HG03432 (cell line): Measurements from ENCODE around the gene OPTN.
"Not testable (repeated sequence)": the region's sequence is repeated elsewhere in the genome, so short reads cannot be mapped to it uniquely, and the experiment has no call there.

Source experiments
- ATAC-seq: cut with Tn5 transposase; IDR thresholded peaks from one replicate; pipeline ENCODE4 v1.9.1; 2021; ENCODE audit warnings: mild to moderate bottlenecking, moderate library complexity; ENCODE audit not compliant: unreplicated experiment

OPTN gene

GRCh38 chr10:13118784-13119410 is 18.9 kb downstream of the OPTN start:
- ATAC-seq: no peak

DNA sequence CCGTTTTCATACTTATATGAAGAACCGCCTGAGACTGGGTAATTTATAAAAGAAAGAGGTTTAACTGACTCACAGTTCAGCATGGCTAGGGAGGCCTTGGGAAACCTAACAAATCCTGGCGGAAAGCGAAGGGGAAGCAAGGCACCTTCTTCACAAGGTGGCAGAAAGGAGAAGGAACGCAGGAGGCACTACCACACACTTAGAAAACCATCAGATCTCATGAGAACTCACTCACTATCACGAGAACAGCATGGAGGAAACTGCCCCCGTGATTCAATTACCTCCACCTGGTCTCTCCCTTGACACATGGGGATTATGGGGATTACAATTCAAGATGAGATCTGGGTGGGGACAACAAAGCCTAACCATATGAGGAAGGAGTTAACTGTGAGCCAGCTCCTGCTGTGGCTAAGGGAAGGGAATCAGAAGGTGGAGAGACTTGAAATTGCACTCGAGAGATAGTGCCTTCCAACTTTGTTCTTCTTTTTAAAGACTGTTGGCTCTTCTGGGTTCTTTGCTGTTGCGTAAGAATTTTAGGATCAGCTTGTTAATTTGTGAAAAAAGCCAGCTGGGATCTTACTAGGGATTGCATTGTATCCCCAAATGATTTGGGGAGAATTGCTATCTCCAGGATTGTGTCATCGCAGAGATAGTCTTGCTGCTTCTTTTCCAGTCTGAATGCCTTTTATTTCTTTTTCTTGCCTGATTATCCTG is 21.0 kb downstream of the OPTN start:
- no peak for ATAC-seq

- ATAC-seq: no peak
These were observed 21.5 kb downstream of the OPTN start for GRCh38 chr10:13121500-13121854.

DNA sequence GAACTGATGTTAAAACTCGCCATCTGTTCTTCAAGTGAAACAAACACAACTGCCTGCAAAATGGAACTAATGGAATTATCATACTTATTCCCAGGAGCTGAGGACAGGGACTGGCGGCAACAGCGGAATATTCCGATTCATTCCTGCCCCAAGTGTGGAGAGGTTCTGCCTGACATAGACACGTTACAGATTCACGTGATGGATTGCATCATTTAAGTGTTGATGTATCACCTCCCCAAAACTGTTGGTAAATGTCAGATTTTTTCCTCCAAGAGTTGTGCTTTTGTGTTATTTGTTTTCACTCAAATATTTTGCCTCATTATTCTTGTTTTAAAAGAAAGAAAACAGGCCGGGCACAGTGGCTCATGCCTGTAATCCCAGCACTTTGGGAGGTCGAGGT is 36.7 kb downstream of the OPTN start:
- ATAC-seq: no peak

GRCh38 chr10:13139150-13139549 is 39.2 kb downstream of the OPTN start:
- no peak for ATAC-seq

- ATAC-seq: no peak
These were observed 39.7 kb downstream of the OPTN start for GRCh38 chr10:13139676-13140075.

DNA sequence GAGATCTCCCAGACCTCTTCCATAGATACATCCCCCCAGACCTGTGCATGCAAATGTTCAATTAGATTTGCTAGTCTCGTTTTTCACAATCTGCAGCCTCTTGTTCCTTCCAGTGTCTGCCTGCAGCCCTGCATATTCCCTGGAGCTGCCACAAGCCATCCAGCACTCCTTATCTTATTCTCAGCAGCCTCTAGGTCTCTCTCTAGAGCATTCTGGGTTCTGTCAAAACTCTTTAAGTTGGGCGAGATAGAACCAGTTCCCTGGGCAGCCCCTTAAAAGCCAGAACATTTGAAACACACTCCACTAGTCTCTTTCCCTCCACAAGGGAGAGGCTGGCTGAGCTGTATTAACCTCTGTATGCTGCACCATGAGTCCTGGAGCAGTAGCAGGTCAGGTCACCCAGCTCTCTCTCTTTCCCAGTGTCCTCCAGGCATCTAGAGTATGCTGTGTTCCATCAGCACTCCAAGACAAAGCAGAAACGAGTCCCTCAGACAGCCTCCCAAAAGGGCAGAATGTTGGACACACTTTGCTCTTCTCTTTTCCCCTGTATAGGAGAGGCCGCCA is 40.7 kb downstream of the OPTN start:
- no peak for ATAC-seq

GRCh38 chr10:13143766-13144165 is 43.8 kb downstream of the OPTN start:
- no peak for ATAC-seq

- ATAC-seq: no peak
These were observed 44.9 kb downstream of the OPTN start for GRCh38 chr10:13144814-13145213.

DNA sequence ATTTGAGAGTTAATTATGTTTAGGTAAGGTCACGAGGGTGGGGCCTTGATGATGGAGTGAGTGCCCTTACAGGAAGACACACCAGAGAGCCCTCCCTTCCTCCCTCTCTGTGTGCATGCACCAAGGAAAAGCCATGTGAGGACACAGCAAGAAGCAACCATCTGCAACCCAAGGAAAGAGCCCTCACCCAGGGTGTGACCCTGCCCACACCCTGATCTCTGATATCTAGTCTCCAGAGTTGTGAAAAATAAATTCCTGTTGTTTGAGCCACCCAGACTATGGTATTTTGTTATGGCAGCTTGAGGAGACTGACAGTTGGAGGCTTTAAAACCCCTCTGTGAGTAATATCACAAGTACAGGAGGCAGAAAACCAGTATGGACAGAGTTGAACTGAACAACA is 46.4 kb downstream of the OPTN start:
- no peak for ATAC-seq

GRCh38 chr10:13147161-13147560 is 47.2 kb downstream of the OPTN start:
- no peak for ATAC-seq

- ATAC-seq: no peak
These were observed 52.3 kb downstream of the OPTN start for GRCh38 chr10:13152296-13152695.

- not testable (repeated sequence) for ATAC-seq
These were observed 55.9 kb downstream of the OPTN start for GRCh38 chr10:13155860-13156259.

GRCh38 chr10:13158401-13158800 is 58.4 kb downstream of the OPTN start:
- no peak for ATAC-seq

DNA sequence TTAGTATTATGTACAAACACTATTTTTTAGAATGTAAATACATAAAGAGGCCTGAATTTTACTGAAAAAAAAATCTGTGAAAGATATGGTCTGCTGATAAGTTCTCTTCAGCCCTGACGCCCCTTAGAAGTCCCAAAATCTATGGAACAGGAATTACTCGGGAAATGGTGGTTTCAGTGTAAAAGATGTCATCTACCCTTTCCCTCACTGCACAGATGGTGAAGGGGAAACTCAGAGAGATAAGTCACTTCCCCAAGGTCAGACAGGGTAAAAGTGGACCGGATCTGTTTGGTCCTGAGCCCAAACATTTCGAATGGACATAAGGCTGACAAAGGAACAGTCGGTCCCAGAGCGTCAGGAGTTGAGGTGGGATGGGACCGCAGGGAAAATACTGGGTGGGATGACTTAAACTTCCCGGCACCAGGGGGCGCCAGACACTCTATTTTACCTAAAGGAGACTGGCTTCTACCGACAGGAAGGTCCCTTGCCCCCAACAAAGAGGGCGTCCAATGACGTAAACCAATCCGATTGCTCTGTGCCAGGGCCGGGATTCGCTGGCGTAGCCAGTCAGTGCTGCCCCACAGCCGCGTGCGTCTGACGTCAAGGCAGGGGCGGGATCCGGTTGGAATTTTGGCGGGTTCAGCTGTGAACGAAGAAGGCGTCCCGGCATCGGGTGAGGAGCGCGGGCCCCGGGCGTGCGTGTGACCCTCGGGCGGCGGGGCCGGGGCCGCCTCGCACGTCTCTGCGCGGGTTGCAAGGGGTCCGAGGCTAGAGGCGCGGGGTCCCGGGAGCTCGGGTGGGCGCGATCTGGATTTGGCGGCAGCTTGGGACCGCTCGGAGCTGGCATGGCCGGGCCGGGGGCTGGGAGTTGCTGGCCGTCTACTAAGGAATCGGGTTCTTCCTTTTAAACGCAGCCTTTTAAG is 61.2 kb downstream of the OPTN start, which contains the start of gene MCM10:
Gene MCM10 (plus strand): TSS at position 625 of the 923 bp plus-strand sequence. CDS start 2,645 bp downstream, outside the sequence.
- ATAC-seq: peak; percentile 99

- ATAC-seq: peak; percentile 8
These were observed 61.9 kb downstream of the OPTN start for GRCh38 chr10:13161857-13162271.

- ATAC-seq: no peak
These were observed 63.9 kb downstream of the OPTN start for GRCh38 chr10:13163859-13164258.

DNA sequence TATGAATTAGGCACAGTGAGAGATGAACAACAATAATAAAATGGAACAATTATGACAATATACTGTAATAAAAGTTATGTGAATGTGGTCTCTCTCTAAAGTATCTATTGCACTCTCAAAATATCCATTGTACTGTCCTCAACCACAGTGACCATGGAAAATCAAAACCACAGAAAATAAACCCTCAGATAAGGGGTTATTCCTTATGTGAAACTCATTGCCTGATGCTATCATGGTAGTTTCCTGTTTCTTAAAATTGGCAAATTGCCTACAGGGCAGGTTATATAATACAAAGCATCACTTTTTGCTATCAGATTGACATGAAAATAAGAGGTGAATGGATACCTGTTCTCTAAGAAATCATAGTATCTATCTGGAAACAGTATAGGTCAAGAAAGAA is 65.2 kb downstream of the OPTN start:
- ATAC-seq: no peak

DNA sequence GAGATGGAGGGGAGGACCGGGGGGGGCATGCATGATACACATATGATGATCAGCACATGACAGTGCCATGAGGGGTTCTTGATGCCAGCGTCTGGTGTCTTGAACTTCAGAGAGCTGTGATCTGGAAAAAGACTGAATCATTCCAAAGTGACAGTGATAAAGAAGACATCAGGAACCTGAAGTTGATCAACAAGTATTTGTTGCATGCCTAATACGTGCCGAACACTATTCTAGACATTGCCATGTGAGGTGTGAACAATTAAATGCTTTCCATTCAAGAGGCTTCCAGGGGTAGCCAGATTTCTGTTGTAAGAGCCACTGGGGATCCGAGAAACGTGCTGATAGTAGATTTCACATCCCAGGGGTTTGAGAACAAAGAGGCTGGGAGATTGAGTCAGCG is 67.6 kb downstream of the OPTN start:
- no peak for ATAC-seq

DNA sequence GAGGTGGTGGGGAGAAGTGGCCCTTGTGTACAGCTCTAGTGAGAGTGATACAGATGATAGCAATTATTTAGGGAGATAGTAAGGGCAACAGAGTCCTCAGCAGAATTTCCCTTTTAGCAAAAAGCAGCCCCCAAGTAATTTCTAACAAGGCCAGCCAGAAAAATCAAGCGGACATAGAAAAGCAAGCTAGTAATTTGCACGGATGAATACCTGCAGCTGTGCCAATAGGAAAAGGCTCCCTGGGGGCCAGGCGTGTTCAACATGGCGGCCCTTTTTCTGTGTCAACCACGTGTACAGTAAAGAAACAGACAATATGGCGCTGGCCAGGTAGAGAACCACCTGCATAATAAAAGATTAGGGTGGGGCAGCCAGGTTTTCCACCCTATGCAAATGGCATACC is 68.8 kb downstream of the OPTN start:
- no peak for ATAC-seq

- ATAC-seq: no peak
These were observed 73.7 kb downstream of the OPTN start for GRCh38 chr10:13173616-13174015.
